PC-9 (cell line): Measurements from ENCODE around the gene ANKRD44.

Source experiments
- EZH2 ChIP-seq: fragments of 200-600 bp; sonication (generic); IDR thresholded peaks from 2 replicates; pipeline ENCODE4 v1.8.0; 2017; ENCODE audit warnings: antibody characterized with exemption, low read depth
- TF ChIP-seq, protein P1 (sequence below): fragments of 200-600 bp; sonication (generic); conservative IDR thresholded peaks from 2 replicates; pipeline ENCODE4 v1.6.1; 2017; ENCODE audit warnings: mixed run types, antibody characterized with exemption, mild to moderate bottlenecking, moderate library complexity

- TF ChIP-seq, protein P1, sequence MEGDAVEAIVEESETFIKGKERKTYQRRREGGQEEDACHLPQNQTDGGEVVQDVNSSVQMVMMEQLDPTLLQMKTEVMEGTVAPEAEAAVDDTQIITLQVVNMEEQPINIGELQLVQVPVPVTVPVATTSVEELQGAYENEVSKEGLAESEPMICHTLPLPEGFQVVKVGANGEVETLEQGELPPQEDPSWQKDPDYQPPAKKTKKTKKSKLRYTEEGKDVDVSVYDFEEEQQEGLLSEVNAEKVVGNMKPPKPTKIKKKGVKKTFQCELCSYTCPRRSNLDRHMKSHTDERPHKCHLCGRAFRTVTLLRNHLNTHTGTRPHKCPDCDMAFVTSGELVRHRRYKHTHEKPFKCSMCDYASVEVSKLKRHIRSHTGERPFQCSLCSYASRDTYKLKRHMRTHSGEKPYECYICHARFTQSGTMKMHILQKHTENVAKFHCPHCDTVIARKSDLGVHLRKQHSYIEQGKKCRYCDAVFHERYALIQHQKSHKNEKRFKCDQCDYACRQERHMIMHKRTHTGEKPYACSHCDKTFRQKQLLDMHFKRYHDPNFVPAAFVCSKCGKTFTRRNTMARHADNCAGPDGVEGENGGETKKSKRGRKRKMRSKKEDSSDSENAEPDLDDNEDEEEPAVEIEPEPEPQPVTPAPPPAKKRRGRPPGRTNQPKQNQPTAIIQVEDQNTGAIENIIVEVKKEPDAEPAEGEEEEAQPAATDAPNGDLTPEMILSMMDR = no peak
- no peak for TF ChIP-seq EZH2
Observed at GRCh38 chr2:197034292-197034691, 276.3 kb downstream of the ANKRD44 start.
